Smooth muscle cell (in vitro differentiated cells): ENCODE data around the gene GLB1L3. TPM values are rescaled to one million over a fixed set of nuclear protein-coding genes. Genes with fewer than 3 reads are reported as not detected.

Experiments used
- DNase-seq: peaks from one replicate; lab custom pipeline; 2025; ENCODE audit not compliant: unreplicated experiment; lab: John Stamatoyannopoulos, UW
- H2AFZ ChIP-seq: fragments of 200-600 bp; sonication (generic); 2 replicates; pipeline ENCODE4 v1.6.0; 2016; ENCODE audit warnings: antibody characterized with exemption, low read depth, mild to moderate bottlenecking
- H3F3A ChIP-seq: fragments of 200-600 bp; sonication (generic); 2 replicates; pipeline ENCODE4 v1.6.0; 2017; ENCODE audit warnings: antibody characterized with exemption, low read depth
- H3K27ac ChIP-seq: fragments of 200-600 bp; sonication (generic); 2 replicates; pipeline ENCODE4 v1.5.1; 2016; ENCODE audit warnings: low read depth, mild to moderate bottlenecking
- H3K27me3 ChIP-seq: fragments of 200-600 bp; sonication (generic); 2 replicates; pipeline ENCODE4 v1.6.1; 2016; ENCODE audit warnings: low read depth, mild to moderate bottlenecking
- H3K36me3 ChIP-seq: fragments of 200-600 bp; sonication (generic); 2 replicates; pipeline ENCODE4 v1.5.1; 2016; ENCODE audit warnings: low read depth
- H3K4me1 ChIP-seq: fragments of 200-600 bp; sonication (generic); 2 replicates; pipeline ENCODE4 v1.5.1; 2016; ENCODE audit warnings: low read depth
- H3K4me2 ChIP-seq: fragments of 200-600 bp; sonication (generic); 2 replicates; pipeline ENCODE4 v1.6.0; 2016; ENCODE audit warnings: mild to moderate bottlenecking
- H3K4me3 ChIP-seq: fragments of 200-600 bp; sonication (generic); 2 replicates; pipeline ENCODE4 v1.5.1; 2016; ENCODE audit warnings: mild to moderate bottlenecking
- H3K79me2 ChIP-seq: fragments of 200-600 bp; sonication (generic); 2 replicates; pipeline ENCODE4 v1.6.0; 2016; ENCODE audit warnings: low read depth, mild to moderate bottlenecking
- H3K9ac ChIP-seq: fragments of 200-600 bp; sonication (generic); 2 replicates; pipeline ENCODE4 v1.6.0; 2016; ENCODE audit warnings: low read depth
- H3K9me3 ChIP-seq: fragments of 200-600 bp; sonication (generic); replicated peaks from 2 replicates; pipeline ENCODE4 v1.5.1; 2016; ENCODE audit warnings: low read depth
- H4K20me1 ChIP-seq: fragments of 200-600 bp; sonication (generic); 2 replicates; pipeline ENCODE4 v1.6.0; 2016; ENCODE audit warnings: low read depth
- CTCF ChIP-seq: fragments of 200-600 bp; sonication (generic); IDR thresholded peaks from 2 replicates; pipeline ENCODE4 v1.5.1; 2017; ENCODE audit warnings: borderline replicate concordance, mild to moderate bottlenecking, antibody characterized with exemption; ENCODE audit not compliant: insufficient read depth, poor library complexity, severe bottlenecking
- WGBS: methylation state at CpG from one replicate; pipeline ENCODE4 v1.1.7; 2016; ENCODE audit warnings: low lambda C conversion rate; 5-methylcytosine and 5-hydroxymethylcytosine counted together
- polyA plus RNA-seq: library from polyadenylated mRNA; unstranded; fragments of >200 nt; fragmentation: Nextera tagmentation; extraction: Ambion mirVana; gene quantifications from 2 replicates; pipeline ENCODE4 v1.2.1, GENCODE V29; 2016
- total RNA-seq: library from RNA; depleted of rRNA; stranded (reverse); fragments of >200 nt; gene quantifications from 2 replicates; pipeline ENCODE4 v1.2.3, GENCODE V29; 2014

GLB1L3 gene
- total and polyA plus RNA-seq, 2 experiments from 2014 or later, result not detected

GRCh38 chr11:134266841-134267251 lies 9.3 kb upstream of the GLB1L3 start:
- no peaks in the 10 kb centered on the region for H4K20me1 ChIP-seq
- no peak overlapping the region for H3K9ac ChIP-seq
- WGBS, result 27% methylated on average over 3 of the region's 3 CpGs
- no peak overlapping the region for H2AFZ ChIP-seq
- H3K27me3 ChIP-seq, result peaks cover 12% of the 10 kb centered on the region
- no peaks in the 10 kb centered on the region for H3K36me3 ChIP-seq
- no peak for DNase-seq
- H3F3A ChIP-seq, result no peaks in the 10 kb centered on the region
- peak overlapping the region; percentile 46 for H3K4me2 ChIP-seq
- no peak overlapping the region for H3K4me3 ChIP-seq
- no peaks in the 10 kb centered on the region for H3K79me2 ChIP-seq
- H3K27ac ChIP-seq, result no peak overlapping the region
- H3K4me1 ChIP-seq, result no peaks in the 10 kb centered on the region
- no peaks in the 10 kb centered on the region for H3K9me3 ChIP-seq
- TF ChIP-seq CTCF, result no peak

GRCh38 chr11:134267461-134267860 lies 8.7 kb upstream of the GLB1L3 start:
- no peak overlapping the region for H3K4me2 ChIP-seq
- H3K27ac ChIP-seq, result no peak overlapping the region

DNA sequence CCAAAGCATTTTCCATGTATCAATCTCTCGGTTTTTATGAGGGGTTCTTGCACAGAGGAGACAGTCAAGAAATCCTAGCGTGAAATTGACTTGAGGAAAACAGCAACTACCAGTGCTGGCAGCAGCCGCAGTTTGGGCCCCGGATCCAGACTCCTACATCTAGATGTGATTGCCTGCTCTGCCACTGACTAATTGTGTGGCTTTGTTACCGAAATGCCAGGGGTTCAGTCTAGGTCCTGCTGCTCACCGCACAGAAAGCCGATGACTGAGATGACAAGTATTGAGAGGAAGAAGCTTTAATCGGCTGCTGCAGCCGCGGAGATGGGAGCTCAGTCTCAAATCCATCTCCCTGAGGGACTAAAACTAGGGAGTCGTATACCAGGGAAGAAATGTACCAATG lies 8.2 kb upstream of the GLB1L3 start:
- Histone ChIP-seq H3K27me3 (peaks cover 21% of the 10 kb centered on the region), H3K79me2 (no peaks in the 10 kb centered on the region), H3K9ac (no peak overlapping the region), H4K20me1 (no peaks in the 10 kb centered on the region), H3K4me1 (no peaks in the 10 kb centered on the region), H3K9me3 (no peaks in the 10 kb centered on the region), H3K4me3 (no peak overlapping the region), H3K36me3 (no peaks in the 10 kb centered on the region), H3K27ac (no peak overlapping the region), H3F3A (no peaks in the 10 kb centered on the region), H2AFZ (no peak overlapping the region), H3K4me2 (no peak overlapping the region)
- DNase-seq, result no peak
- 90% methylated on average over 11 of the region's 11 CpGs for WGBS
- no peak for TF ChIP-seq CTCF

More at GRCh38 chr11:134267461-134267860, 8.7 kb upstream of the GLB1L3 start:
- H3K79me2 ChIP-seq, result no peaks in the 10 kb centered on the region
- H3K4me1 ChIP-seq, result no peaks in the 10 kb centered on the region
- H3F3A ChIP-seq, result no peaks in the 10 kb centered on the region
- no peaks in the 10 kb centered on the region for H4K20me1 ChIP-seq
- H3K4me3 ChIP-seq, result no peak overlapping the region
- H3K27me3 ChIP-seq, result peaks cover 15% of the 10 kb centered on the region
- H3K9ac ChIP-seq, result no peak overlapping the region
- H3K9me3 ChIP-seq, result no peaks in the 10 kb centered on the region
- no peak for TF ChIP-seq CTCF
- H2AFZ ChIP-seq, result no peak overlapping the region
- WGBS, result 67% methylated on average over 5 of the region's 5 CpGs
- H3K36me3 ChIP-seq, result no peaks in the 10 kb centered on the region
- no peak for DNase-seq

- Histone ChIP-seq H3F3A (no peaks in the 10 kb centered on the region), H3K4me2 (no peak overlapping the region), H3K27ac (no peak overlapping the region), H3K36me3 (no peaks in the 10 kb centered on the region), H3K4me3 (no peak overlapping the region), H3K79me2 (no peaks in the 10 kb centered on the region), H3K27me3 (peaks cover 44% of the 10 kb centered on the region), H3K4me1 (no peaks in the 10 kb centered on the region), H2AFZ (no peak overlapping the region), H3K9ac (no peak overlapping the region), H4K20me1 (no peaks in the 10 kb centered on the region), H3K9me3 (no peaks in the 10 kb centered on the region)
- WGBS, result 64% methylated on average over 5 of the region's 5 CpGs
- no peak for DNase-seq
- TF ChIP-seq CTCF, result peak; percentile 8
Measured at GRCh38 chr11:134270250-134270714, 5.9 kb upstream of the GLB1L3 start.
